RWPE2 (cell line): Measurements from ENCODE around the gene C1orf226.

Experiments used
- ATAC-seq: fragments of 200-7000 bp; cut with Tn5 transposase; 3 replicates; pipeline ENCODE4 v1.9.1; 2021; ENCODE audit warnings: low read depth
- DNase-seq: peaks from one replicate; pipeline ENCODE4 v3.0.0-alpha.2; 2020; ENCODE audit warnings: low spot score
- H3K27ac ChIP-seq: fragments of 450-650 bp; 2 replicates; pipeline ENCODE4 v1.5.1; 2017; ENCODE audit warnings: mild to moderate bottlenecking; ENCODE audit not compliant: poor library complexity, severe bottlenecking
- H3K27me3 ChIP-seq: fragments of 250-450 bp; sonication (Bioruptor Pico); 2 replicates; pipeline ENCODE4 v1.5.1; 2021; ENCODE audit warnings: mild to moderate bottlenecking, moderate library complexity; ENCODE audit not compliant: insufficient read depth, poor library complexity, severe bottlenecking
- H3K36me3 ChIP-seq: fragments of 250-450 bp; sonication (Bioruptor Pico); 2 replicates; pipeline ENCODE4 v1.5.1; 2020; ENCODE audit warnings: low read depth, mild to moderate bottlenecking, moderate library complexity
- H3K4me1 ChIP-seq: fragments of 250-450 bp; sonication (Bioruptor Pico); 2 replicates; pipeline ENCODE4 v1.5.1; 2021; ENCODE audit warnings: mild to moderate bottlenecking, moderate library complexity; ENCODE audit not compliant: insufficient read depth, poor library complexity, severe bottlenecking
- H3K4me3 ChIP-seq: fragments of 250-450 bp; sonication (Bioruptor Pico); 2 replicates; pipeline ENCODE4 v1.5.1; 2021; ENCODE audit warnings: mild to moderate bottlenecking, moderate library complexity; ENCODE audit not compliant: severe bottlenecking
- H3K9me3 ChIP-seq: fragments of 250-450 bp; sonication (Bioruptor Pico); 2 replicates; pipeline ENCODE4 v1.5.1; 2021; ENCODE audit warnings: mild to moderate bottlenecking, moderate library complexity; ENCODE audit not compliant: severe bottlenecking
- TF ChIP-seq, protein P1 (sequence below): fragments of 450-650 bp; IDR thresholded peaks from one replicate; pipeline ENCODE4 v1.5.1; 2017; ENCODE audit warnings: mild to moderate bottlenecking, moderate library complexity; ENCODE audit not compliant: poor library complexity, severe bottlenecking

The C1orf226 gene

DNA sequence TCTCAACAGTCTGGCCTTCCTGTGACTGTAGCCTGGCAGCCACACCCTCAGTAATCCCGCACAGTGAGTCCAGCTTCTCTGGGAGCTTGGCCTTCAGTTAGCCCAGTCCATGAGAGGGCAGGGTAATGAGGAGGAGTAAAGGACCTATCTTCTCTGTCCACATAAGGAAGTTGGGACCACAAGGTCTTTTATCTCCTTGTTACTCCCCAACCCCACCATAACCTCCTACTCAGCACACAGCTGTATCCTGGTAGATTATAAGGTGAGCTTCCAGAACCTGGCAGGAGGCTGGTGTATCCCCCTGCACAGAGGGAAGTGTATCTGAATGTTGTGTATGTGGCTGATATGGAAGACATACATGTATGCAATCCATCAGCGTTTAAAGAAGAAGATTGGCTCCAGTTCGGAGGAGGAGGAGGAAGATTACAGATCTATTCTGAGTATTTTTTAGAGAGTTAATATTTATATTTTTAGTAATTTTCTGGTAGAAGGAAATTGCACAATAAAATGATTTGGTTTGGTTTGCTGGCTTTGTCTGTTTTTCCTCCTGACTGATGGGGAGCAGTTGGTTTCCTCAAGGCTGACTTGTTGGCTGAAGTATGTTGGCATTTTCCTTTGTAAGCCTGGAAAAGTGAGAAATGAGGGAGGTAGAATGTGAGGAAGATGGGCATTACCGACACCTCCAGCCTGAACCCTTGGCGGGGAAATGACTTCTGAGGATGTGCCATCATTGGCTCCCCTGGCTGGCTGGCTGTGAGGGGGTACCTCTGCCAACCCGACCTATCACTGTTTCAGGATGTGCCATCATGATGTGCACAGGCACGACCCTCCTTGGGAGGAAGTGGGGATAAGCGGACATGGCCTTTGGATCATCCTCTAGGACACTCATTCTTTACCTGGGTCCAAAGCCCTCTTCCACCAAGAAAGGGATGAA lies 5.0 kb downstream of the C1orf226 start:
- no peak overlapping the region for H3K27ac ChIP-seq
- peaks cover 27% of the 10 kb centered on the region for H3K4me1 ChIP-seq
- H3K27me3 ChIP-seq: no peaks in the 10 kb centered on the region
- ATAC-seq (no peak), DNase-seq (no peak)
- no peak overlapping the region for H3K4me3 ChIP-seq
- no peaks in the 10 kb centered on the region for H3K36me3 ChIP-seq
- TF ChIP-seq, protein P1, sequence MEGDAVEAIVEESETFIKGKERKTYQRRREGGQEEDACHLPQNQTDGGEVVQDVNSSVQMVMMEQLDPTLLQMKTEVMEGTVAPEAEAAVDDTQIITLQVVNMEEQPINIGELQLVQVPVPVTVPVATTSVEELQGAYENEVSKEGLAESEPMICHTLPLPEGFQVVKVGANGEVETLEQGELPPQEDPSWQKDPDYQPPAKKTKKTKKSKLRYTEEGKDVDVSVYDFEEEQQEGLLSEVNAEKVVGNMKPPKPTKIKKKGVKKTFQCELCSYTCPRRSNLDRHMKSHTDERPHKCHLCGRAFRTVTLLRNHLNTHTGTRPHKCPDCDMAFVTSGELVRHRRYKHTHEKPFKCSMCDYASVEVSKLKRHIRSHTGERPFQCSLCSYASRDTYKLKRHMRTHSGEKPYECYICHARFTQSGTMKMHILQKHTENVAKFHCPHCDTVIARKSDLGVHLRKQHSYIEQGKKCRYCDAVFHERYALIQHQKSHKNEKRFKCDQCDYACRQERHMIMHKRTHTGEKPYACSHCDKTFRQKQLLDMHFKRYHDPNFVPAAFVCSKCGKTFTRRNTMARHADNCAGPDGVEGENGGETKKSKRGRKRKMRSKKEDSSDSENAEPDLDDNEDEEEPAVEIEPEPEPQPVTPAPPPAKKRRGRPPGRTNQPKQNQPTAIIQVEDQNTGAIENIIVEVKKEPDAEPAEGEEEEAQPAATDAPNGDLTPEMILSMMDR: no peak
- H3K9me3 ChIP-seq: no peaks in the 10 kb centered on the region

- ATAC-seq: no peak
- TF ChIP-seq, protein P1: no peak
These were observed 5.9 kb downstream of the C1orf226 start for GRCh38 chr1:162387226-162388082.

GRCh38 chr1:162388083-162388594 lies 6.6 kb downstream of the C1orf226 start:
- TF ChIP-seq, protein P1: no peak
- H3K36me3 ChIP-seq: no peaks in the 10 kb centered on the region
- H3K4me1 ChIP-seq: peaks cover 19% of the 10 kb centered on the region
- no peak overlapping the region for H3K4me3 ChIP-seq
- H3K9me3 ChIP-seq: no peaks in the 10 kb centered on the region
- H3K27ac ChIP-seq: peak overlapping the region; percentile 47
- H3K27me3 ChIP-seq: no peaks in the 10 kb centered on the region
- DNase-seq: no peak
- ATAC-seq: no peak

More at GRCh38 chr1:162387226-162388082, 5.9 kb downstream of the C1orf226 start:
- DNase-seq: no peak
- H3K4me1 ChIP-seq: peaks cover 21% of the 10 kb centered on the region
- no peaks in the 10 kb centered on the region for H3K9me3 ChIP-seq
- H3K4me3 ChIP-seq: no peak overlapping the region
- H3K36me3 ChIP-seq: no peaks in the 10 kb centered on the region
- no peaks in the 10 kb centered on the region for H3K27me3 ChIP-seq
- no peak overlapping the region for H3K27ac ChIP-seq

DNA sequence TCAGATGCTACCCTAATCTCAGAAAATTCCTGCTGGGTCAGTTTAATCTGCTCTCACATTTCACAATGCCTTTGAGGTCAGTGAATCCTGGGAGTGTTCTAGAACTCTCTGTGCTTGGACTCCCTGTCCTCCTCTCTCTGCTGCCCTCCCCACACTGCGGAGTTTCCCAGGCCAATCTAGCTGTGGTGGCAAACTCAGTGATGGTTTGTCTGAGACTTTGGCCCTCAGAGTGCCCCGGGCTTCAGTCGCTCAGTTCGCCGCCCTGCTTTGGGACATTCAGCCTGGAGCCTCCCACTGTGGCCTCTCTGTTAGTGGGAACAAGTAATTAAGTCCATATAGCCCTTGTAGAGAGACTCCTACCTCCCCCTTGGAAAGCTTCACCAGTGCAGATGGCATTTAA lies 7.1 kb downstream of the C1orf226 start:
- no peaks in the 10 kb centered on the region for H3K9me3 ChIP-seq
- no peaks in the 10 kb centered on the region for H3K27me3 ChIP-seq
- peaks cover 19% of the 10 kb centered on the region for H3K4me1 ChIP-seq
- peak overlapping the region; percentile 47 for H3K27ac ChIP-seq
- ATAC-seq (no peak; the same call in 2 of the 3 replicates), DNase-seq (no peak)
- H3K4me3 ChIP-seq: no peak overlapping the region
- TF ChIP-seq, protein P1: no peak
- H3K36me3 ChIP-seq: no peaks in the 10 kb centered on the region
